ENCODE results near the gene ATP6AP2.

GRCh38 chrX:40623139-40623536, 42.4 kb downstream of the ATP6AP2 start, which contains the start of gene MPC1L:
- TF ChIP-seq CTCF (IDR thresholded peaks at IDR 0.05) (no peak), POLR2A (IDR thresholded peaks at IDR 0.05) (no peak)

Measured in esophagus squamous epithelium (tissue), 4 donors.